Natural killer cell (primary cell): ENCODE data around the gene CTRB1. TPM values are rescaled to one million over a fixed set of nuclear protein-coding genes. Genes with fewer than 3 reads are reported as not detected.
A peak's percentile ranks its signal among the peaks of the same experiment; 100 is the strongest.

Experiments
- ATAC-seq, 3 donors: fragments of 150-1000 bp in 2 of 3; fragments of 200-7000 bp in 1 of 3; cut with Tn5 transposase; 1 replicate in 1 of 3; 2 replicates in 2 of 3; pipeline ENCODE4 v1.10.0; 2021; ENCODE audit warnings: mild to moderate bottlenecking in 2 of 3, moderate library complexity in 2 of 3
- DNase-seq, 2 donors: peaks; one replicate each; pipeline versions ENCODE4 v3.0.0 to v3.0.0-alpha.2; 2013 to 2021; ENCODE audit warnings: mixed read lengths in 1 of 2
- H3K27ac ChIP-seq: one replicate; pipeline ENCODE4 v1.5.1; 2013; ENCODE audit warnings: mild to moderate bottlenecking, low read length
- H3K27me3 ChIP-seq: one replicate; pipeline ENCODE4 v1.6.1; 2013; ENCODE audit warnings: low read length; ENCODE audit not compliant: control insufficient read depth, insufficient read depth
- H3K36me3 ChIP-seq: one replicate; pipeline ENCODE4 v1.6.1; 2013; ENCODE audit warnings: low read length; ENCODE audit not compliant: control insufficient read depth, insufficient read depth
- H3K4me1 ChIP-seq: one replicate; pipeline ENCODE4 v1.6.1; 2013; ENCODE audit warnings: low read length; ENCODE audit not compliant: control insufficient read depth, insufficient read depth
- H3K4me3 ChIP-seq: one replicate; pipeline ENCODE4 v1.5.1; 2013; ENCODE audit warnings: low read length
- H3K9me3 ChIP-seq: one replicate; pipeline ENCODE4 v1.6.1; 2013; ENCODE audit warnings: low read length; ENCODE audit not compliant: control insufficient read depth, insufficient read depth
- H3K27ac Mint-ChIP-seq, 2 donors: one replicate each; pipeline ENCODE4 v1.8.0; 2022; ENCODE audit warnings: mild to moderate bottlenecking in 2 of 2, mixed read lengths in 2 of 2, moderate library complexity in 1 of 2
- H3K27me3 Mint-ChIP-seq, 2 donors: one replicate each; pipeline ENCODE4 v1.8.0; 2022; ENCODE audit warnings: low read depth in 2 of 2, mixed read lengths in 2 of 2
- H3K36me3 Mint-ChIP-seq: one replicate; pipeline ENCODE4 v1.8.0; 2022; ENCODE audit warnings: mixed read lengths
- H3K4me1 Mint-ChIP-seq, 2 donors: one replicate each; pipeline ENCODE4 v1.8.0; 2022; ENCODE audit warnings: mixed read lengths in 2 of 2
- H3K4me3 Mint-ChIP-seq: one replicate; pipeline ENCODE4 v1.8.0; 2022; ENCODE audit warnings: mild to moderate bottlenecking, moderate library complexity, mixed read lengths
- H3K9me3 Mint-ChIP-seq, 2 donors: one replicate each; pipeline ENCODE4 v1.8.0; 2022; ENCODE audit warnings: mixed read lengths in 2 of 2
- CTCF ChIP-seq: fragments of 200-600 bp; IDR thresholded peaks from one replicate; pipeline ENCODE4 v1.8.0; 2022; ENCODE audit warnings: antibody characterized with exemption
- WGBS: methylation state at CpG from one replicate; pipeline ENCODE4 v1.1.7; 2013; ENCODE audit warnings: missing lambda C conversion rate; ENCODE audit not compliant: insufficient coverage; 5-methylcytosine and 5-hydroxymethylcytosine counted together
- intact Hi-C: fragments of 100-400 bp; cut with micrococcal nuclease; formaldehyde crosslinking; loops from one replicate; pipeline ENCODE4 v1.14.2; 2022
- total RNA-seq, 4 donors: library from RNA; stranded (reverse); fragments of 120-200 nt in 1 of 4; gene quantifications; one replicate each; pipeline versions ENCODE4 v1.2.3 to v1.2.4, GENCODE V29; 2013 to 2022

The CTRB1 gene
- total RNA-seq, 3 donors from 2014 or later (not counting 1 experiment from before 2014, with no cell fraction given): not detected

- Histone ChIP-seq H3K36me3 (no peaks in the 10 kb centered on the region), H3K4me1 (peaks cover 13% of the 10 kb centered on the region), H3K4me3 (no peak overlapping the region), H3K27me3 (peaks cover 34% of the 10 kb centered on the region), H3K27ac (no peak overlapping the region), H3K9me3 (no peaks in the 10 kb centered on the region)
- peak overlapping the region; percentile 68 for H3K4me3 Mint-ChIP-seq
- H3K27me3 Mint-ChIP-seq: peaks cover 45 to 52% of the 10 kb centered on the region in 2 donors
- peaks cover 0 to 13% of the 10 kb centered on the region in 2 donors for H3K4me1 Mint-ChIP-seq
- no peak for TF ChIP-seq CTCF
- no peaks in the 10 kb centered on the region for H3K36me3 Mint-ChIP-seq
- DNase-seq (no peak), ATAC-seq (no peak)
- intact Hi-C loops: no loop called here
- H3K9me3 Mint-ChIP-seq: no peaks in the 10 kb centered on the region
- no peak overlapping the region for H3K27ac Mint-ChIP-seq
- 89% methylated on average over 7 of the region's 8 CpGs for WGBS
Measured at GRCh38 chr16:75263963-75264445, 45.2 kb downstream of the CTRB1 start.

GRCh38 chr16:75264457-75264998 lies 45.7 kb downstream of the CTRB1 start:
- Mint-ChIP-seq H3K36me3 (no peaks in the 10 kb centered on the region), H3K27me3 (peaks cover 48 to 54% of the 10 kb centered on the region in 2 donors), H3K4me1 (peaks cover 0 to 13% of the 10 kb centered on the region in 2 donors), H3K9me3 (no peaks in the 10 kb centered on the region), H3K27ac (no peak overlapping the region), H3K4me3 (peak overlapping the region; percentile 68)
- no peak overlapping the region for H3K27ac ChIP-seq
- H3K4me1 ChIP-seq: peaks cover 13% of the 10 kb centered on the region
- no peaks in the 10 kb centered on the region for H3K36me3 ChIP-seq
- H3K9me3 ChIP-seq: no peaks in the 10 kb centered on the region
- WGBS: 76% methylated on average over 14 of the region's 14 CpGs
- DNase-seq (no peak), ATAC-seq (no peak)
- TF ChIP-seq CTCF: no peak
- H3K27me3 ChIP-seq: peaks cover 31% of the 10 kb centered on the region
- intact Hi-C loops: no loop called here
- H3K4me3 ChIP-seq: no peak overlapping the region

GRCh38 chr16:75264999-75265910 lies 46.5 kb downstream of the CTRB1 start:
- Histone ChIP-seq H3K9me3 (no peaks in the 10 kb centered on the region), H3K27me3 (peaks cover 31% of the 10 kb centered on the region), H3K27ac (no peak overlapping the region), H3K4me3 (peak overlapping the region; percentile 22), H3K36me3 (no peaks in the 10 kb centered on the region), H3K4me1 (peaks cover 13% of the 10 kb centered on the region)
- Mint-ChIP-seq H3K36me3 (no peaks in the 10 kb centered on the region), H3K9me3 (no peaks in the 10 kb centered on the region), H3K4me3 (peak overlapping the region; percentile 68), H3K27me3 (peaks cover 51 to 57% of the 10 kb centered on the region in 2 donors), H3K4me1 (peaks cover 0 to 13% of the 10 kb centered on the region in 2 donors), H3K27ac (no peak overlapping the region)
- ATAC-seq (peak in 1 of 3 donors; percentile 22), DNase-seq (no peak)
- 5% methylated on average over 74 of the region's 74 CpGs for WGBS
- TF ChIP-seq CTCF: no peak
- intact Hi-C loops: no loop called here
